Thoracic aorta (tissue), 2 donors: ENCODE results near the gene TSC22D3. TPM values are rescaled to one million over a fixed set of nuclear protein-coding genes. Genes with fewer than 3 reads are reported as not detected.
A peak's percentile ranks its signal among the peaks of the same experiment; 100 is the strongest.

ENCODE experiments used
- ATAC-seq: fragments of 150-250 bp; one replicate; pipeline ENCODE4 v1.8.0; 2017; ENCODE audit warnings: low read depth; ENCODE audit not compliant: insufficient number of reproducible peaks, low FRiP score
- DNase-seq: peaks from one replicate; pipeline ENCODE4 v3.0.0-alpha.2; 2020; ENCODE audit warnings: low spot score
- H3K27ac ChIP-seq, 2 donors: fragments of 200-600 bp; sonication (generic); 1 replicate in 1 of 2; 2 replicates in 1 of 2; pipeline ENCODE4 v1.5.1; 2016; ENCODE audit warnings: mild to moderate bottlenecking in 2 of 2, moderate library complexity in 2 of 2
- H3K27me3 ChIP-seq: fragments of 200-600 bp; sonication (generic); replicated peaks from 2 replicates; pipeline ENCODE4 v1.6.0; 2016; ENCODE audit warnings: mild to moderate bottlenecking; ENCODE audit not compliant: insufficient read depth
- H3K36me3 ChIP-seq: fragments of 200-600 bp; sonication (generic); one replicate; pipeline ENCODE4 v1.5.1; 2016
- H3K4me1 ChIP-seq, 2 donors: fragments of 200-600 bp; sonication (generic); 1 replicate in 1 of 2; 2 replicates in 1 of 2; pipeline versions ENCODE4 v1.5.1 to v1.6.0; 2016; ENCODE audit warnings: low read depth in 2 of 2, mild to moderate bottlenecking in 1 of 2; ENCODE audit not compliant: control insufficient read depth in 1 of 2
- H3K4me3 ChIP-seq: fragments of 200-600 bp; sonication (generic); 2 replicates; pipeline ENCODE4 v1.5.1; 2016; ENCODE audit warnings: mild to moderate bottlenecking
- H3K9me3 ChIP-seq: fragments of 200-600 bp; sonication (generic); 2 replicates; pipeline ENCODE4 v1.5.1; 2016
- CTCF ChIP-seq: fragments of 200-600 bp; sonication (generic); IDR thresholded peaks from one replicate; pipeline ENCODE4 v1.5.1; 2019; ENCODE audit warnings: antibody characterized with exemption
- total RNA-seq, 2 donors: library from RNA; depleted of rRNA; stranded (reverse); fragments of >200 nt; gene quantifications; one replicate each; pipeline versions ENCODE4 v1.1.0 to v1.2.3, GENCODE V29; 2016

Gene TSC22D3
- total RNA-seq, 2 donors from 2014 or later, result 326 to 551 TPM

- no peaks in the 10 kb centered on the region for H3K27me3 ChIP-seq
- H3K4me1 ChIP-seq, result peaks cover 31 to 55% of the 10 kb centered on the region in 2 donors
- peak overlapping the region; percentile 93 to 98 for H3K27ac ChIP-seq
- DNase-seq (no peak), ATAC-seq (no peak)
- peak overlapping the region; percentile 82 for H3K4me3 ChIP-seq
- H3K9me3 ChIP-seq, result no peaks in the 10 kb centered on the region
- no peak for TF ChIP-seq CTCF
- H3K36me3 ChIP-seq, result no peaks in the 10 kb centered on the region
Measured at GRCh38 chrX:107677501-107677901, 98.1 kb downstream of the TSC22D3 start.

- TF ChIP-seq CTCF, result no peak
- H3K27ac ChIP-seq, result peak overlapping the region; percentile 96 to 98
- no peaks in the 10 kb centered on the region for H3K27me3 ChIP-seq
- no peaks in the 10 kb centered on the region for H3K36me3 ChIP-seq
- peaks cover 29 to 55% of the 10 kb centered on the region in 2 donors for H3K4me1 ChIP-seq
- H3K9me3 ChIP-seq, result no peaks in the 10 kb centered on the region
- peak overlapping the region; percentile 82 for H3K4me3 ChIP-seq
- peak; percentile 82 for ATAC-seq
- DNase-seq, result peak; percentile 57
Measured at GRCh38 chrX:107676559-107677378, 98.8 kb downstream of the TSC22D3 start.

- H3K27ac ChIP-seq, result peak overlapping the region; percentile 96 to 98
- DNase-seq (no peak), ATAC-seq (no peak)
- no peak for TF ChIP-seq CTCF
- H3K36me3 ChIP-seq, result no peaks in the 10 kb centered on the region
- peaks cover 29 to 55% of the 10 kb centered on the region in 2 donors for H3K4me1 ChIP-seq
- peak overlapping the region; percentile 82 for H3K4me3 ChIP-seq
- H3K9me3 ChIP-seq, result no peaks in the 10 kb centered on the region
- H3K27me3 ChIP-seq, result no peaks in the 10 kb centered on the region
Measured at GRCh38 chrX:107675823-107676555, 99.6 kb downstream of the TSC22D3 start.

GRCh38 chrX:107675365-107675654 is 100.3 kb downstream of the TSC22D3 start:
- Histone ChIP-seq H3K36me3 (no peaks in the 10 kb centered on the region), H3K4me3 (peak overlapping the region; percentile 82), H3K4me1 (peaks cover 29 to 55% of the 10 kb centered on the region in 2 donors), H3K9me3 (no peaks in the 10 kb centered on the region), H3K27ac (peak overlapping the region; percentile 96 to 98), H3K27me3 (no peaks in the 10 kb centered on the region)
- no peak for ATAC-seq
- no peak for TF ChIP-seq CTCF
- DNase-seq, result no peak
